Right lobe of liver (tissue), 6 donors: ENCODE measurements around the gene MMAB. TPM values are rescaled to one million over a fixed set of nuclear protein-coding genes. Genes with fewer than 3 reads are reported as not detected.

Experiments used
- ATAC-seq, 4 donors: fragments of 200-7000 bp; cut with Tn5 transposase; one replicate each; pipeline ENCODE4 v1.9.1; 2020; ENCODE audit warnings: mild to moderate bottlenecking in 4 of 4, moderate library complexity in 4 of 4
- DNase-seq, 3 donors: peaks; one replicate each; pipeline ENCODE4 v3.0.0-alpha.2; 2020
- H3K27ac ChIP-seq, 3 donors: fragments of 200-600 bp; one replicate each; pipeline ENCODE4 v1.8.0; 2022
- H3K27me3 ChIP-seq, 2 donors: fragments of 200-600 bp; one replicate each; pipeline ENCODE4 v1.8.0; 2022
- H3K36me3 ChIP-seq, 4 donors: fragments of 200-600 bp; sonication (generic) in 1 of 4; one replicate each; pipeline versions ENCODE4 v1.5.1 to v1.8.0; 2017 to 2022; ENCODE audit warnings: control low read depth in 1 of 4
- H3K4me1 ChIP-seq, 4 donors: fragments of 200-600 bp; sonication (generic) in 1 of 4; one replicate each; pipeline versions ENCODE4 v1.5.1 to v1.8.0; 2017 to 2022; ENCODE audit warnings: control low read depth in 1 of 4
- H3K4me3 ChIP-seq, 3 donors: fragments of 200-600 bp; one replicate each; pipeline ENCODE4 v1.8.0; 2022
- H3K9me3 ChIP-seq, 4 donors: fragments of 200-600 bp; sonication (generic) in 1 of 4; one replicate each; pipeline versions ENCODE4 v1.5.1 to v1.8.0; 2017 to 2022; ENCODE audit warnings: control low read depth in 1 of 4
- CTCF ChIP-seq, 4 donors: fragments of 200-600 bp in 3 of 4; fragments of 450-650 bp in 1 of 4; IDR thresholded peaks; one replicate each; pipeline versions ENCODE4 v1.5.1 to v1.8.0; 2016 to 2022; ENCODE audit warnings: antibody characterized with exemption in 4 of 4, mild to moderate bottlenecking in 2 of 4
- POLR2A ChIP-seq: fragments of 450-650 bp; IDR thresholded peaks from one replicate; pipeline ENCODE4 v1.6.1; 2017; ENCODE audit warnings: antibody characterized with exemption, mild to moderate bottlenecking
- WGBS: methylation state at CpG from one replicate; pipeline ENCODE4 v1.1.6; 2018; ENCODE audit warnings: low coverage, low lambda C conversion rate; ENCODE audit not compliant: insufficient coverage; ENCODE audit errors: missing lambda C conversion rate; 5-methylcytosine and 5-hydroxymethylcytosine counted together
- intact Hi-C, 2 donors: fragments of 100-400 bp; cut with DNase I; formaldehyde crosslinking; loops; one replicate each; pipeline versions ENCODE4 v1.11.2 to v1.14.1; 2022
- long read RNA-seq: library from polyadenylated mRNA; unstranded; transcript quantifications from one replicate; pipeline ENCODE4 v2.0.0, GENCODE V29; 2019
- total RNA-seq, 6 experiments: library from RNA; depleted of rRNA in 2 of 6; stranded (reverse); fragments of >200 nt in 2 of 6; fragmentation: NEBNext Ultra II Directional in 3 of 6; extraction: Animal tissue kit (Norgen Biotek cat#: 25700) in 3 of 6; gene quantifications; one replicate each; pipeline versions ENCODE4 v1.1.0 to v1.2.4, GENCODE V29; 2016 to 2023
- donor health status: DM: no; HTN: yes; CAD: no.
- donor health status: DM: no; HTN: no; CAD: no.
- donor health status: DM: no; HTN: no; CAD: no.
- donor health status: DM: no; HTN: yes; CAD: no.
- donor health status: DM: no; HTN: yes; CAD: no.

MMAB gene
- 10 to 100 TPM; 42.6 to 99.8 (median 65.2) TPM for total RNA-seq
- long read RNA-seq, full-length matches to known transcripts = 37 of 41 reads
- long read RNA-seq, partial matches to known transcripts = 0 of 41 reads
- long read RNA-seq, other reads (novel, unspliced or antisense) = 4 of 41 reads

- H3K9me3 ChIP-seq = no peaks in the 10 kb centered on the region
- WGBS = 0% methylated on average over 9 of the region's 74 CpGs
- H3K4me1 ChIP-seq = peaks cover 0 to 52% (median 25%) of the 10 kb centered on the region in 4 donors
- peak; percentile 86 to 94 (median 90) for ATAC-seq
- DNase-seq = peak; percentile 99 to 100 (median 99)
- H3K27ac ChIP-seq = peak within 1 kb of the TSS; percentile 86 to 96 (median 93)
- H3K4me3 ChIP-seq = peak within 1 kb of the TSS; percentile 66 to 77 (median 75)
- H3K36me3 ChIP-seq = peaks cover 0 to 30% (median 2%) of the 10 kb centered on the region in 4 donors
- H3K27me3 ChIP-seq = no peaks in the 10 kb centered on the region
- intact Hi-C loops = no loop called here
- TF ChIP-seq POLR2A (peak; percentile 74), CTCF (IDR thresholded peaks at IDR 0.05) (no peak)
Measured at GRCh38 chr12:109573029-109573913, at the start of gene MMAB, which contains the start of gene MVK. Gene MMAB (minus strand): TSS chr12:109573504. CDS start chr12:109573480, 24 bp downstream. Gene MVK (plus strand): TSS chr12:109573794. CDS start chr12:109574823, 1,029 bp downstream.

- H3K4me1 ChIP-seq = no peaks in the 10 kb centered on the region
- no peaks in the 10 kb centered on the region for H3K27me3 ChIP-seq
- no peaks in the 10 kb centered on the region for H3K9me3 ChIP-seq
- H3K27ac ChIP-seq = no peak overlapping the region
- no peak for ATAC-seq
- WGBS = 68% methylated on average over 10 of the region's 22 CpGs
- no peaks in the 10 kb centered on the region for H3K36me3 ChIP-seq
- H3K4me3 ChIP-seq = no peak overlapping the region
- intact Hi-C loops = no loop called here
- no peak for DNase-seq
- no peak for TF ChIP-seq CTCF (IDR thresholded peaks at IDR 0.05)
- TF ChIP-seq POLR2A = no peak
Measured at GRCh38 chr12:109621901-109622364, 48.6 kb upstream of the MMAB start.

- no peak for DNase-seq
- Histone ChIP-seq H3K27ac (no peak overlapping the region), H3K9me3 (no peaks in the 10 kb centered on the region), H3K27me3 (no peaks in the 10 kb centered on the region), H3K4me3 (no peak overlapping the region), H3K4me1 (peaks cover 0 to under 1% (median 0%) of the 10 kb centered on the region in 4 donors), H3K36me3 (no peaks in the 10 kb centered on the region)
- intact Hi-C loops = no loop called here
- 56% methylated on average over 1 of the region's 1 CpG for WGBS
- TF ChIP-seq CTCF (IDR thresholded peaks at IDR 0.05) (no peak), POLR2A (no peak)
- ATAC-seq = no peak
Measured at GRCh38 chr12:109621211-109621694, 47.9 kb upstream of the MMAB start.

- no peaks in the 10 kb centered on the region for H3K36me3 ChIP-seq
- 73% methylated on average over 3 of the region's 8 CpGs for WGBS
- H3K9me3 ChIP-seq = no peaks in the 10 kb centered on the region
- DNase-seq (no peak), ATAC-seq (no peak)
- H3K27me3 ChIP-seq = no peaks in the 10 kb centered on the region
- H3K27ac ChIP-seq = no peak overlapping the region
- peaks cover 0 to 14% (median 2%) of the 10 kb centered on the region in 4 donors for H3K4me1 ChIP-seq
- intact Hi-C loops = no loop called here
- TF ChIP-seq POLR2A (no peak), CTCF (IDR thresholded peaks at IDR 0.05) (no peak)
- H3K4me3 ChIP-seq = no peak overlapping the region
Measured at GRCh38 chr12:109619002-109619604, 45.8 kb upstream of the MMAB start.
